BLaER1 treated with 17β-estradiol and CSF1 and Interleukin-3, amounts not matched to agents 10 nM and 100 nM (cell line): ENCODE data around the gene DEPDC5.
A peak's percentile ranks its signal among the peaks of the same experiment; 100 is the strongest.
"Not testable (repeated sequence)": the region's sequence is repeated elsewhere in the genome, so short reads cannot be mapped to it uniquely, and the experiment has no call there.

Experiments used
- H3K27ac ChIP-seq, 11 experiments: shearing (Covaris generic); formaldehyde crosslinking; 2 replicates each; pipeline ENCODE4 v1.8.1; 2022
- H3K27me3 ChIP-seq, 11 experiments: shearing (Covaris generic); formaldehyde crosslinking; 2 replicates each; pipeline ENCODE4 v1.8.1; 2022
- H3K36me3 ChIP-seq, 11 experiments: shearing (Covaris generic); formaldehyde crosslinking; 2 replicates each; pipeline ENCODE4 v1.8.1; 2022
- H3K4me1 ChIP-seq, 10 experiments: shearing (Covaris generic); formaldehyde crosslinking; 2 replicates each; pipeline ENCODE4 v1.8.1; 2022
- H3K4me2 ChIP-seq, 11 experiments: shearing (Covaris generic); formaldehyde crosslinking; 2 replicates each; pipeline ENCODE4 v1.8.1; 2022
- H3K4me3 ChIP-seq, 10 experiments: shearing (Covaris generic); formaldehyde crosslinking; 2 replicates each; pipeline ENCODE4 v1.8.1; 2022
- H3K9ac ChIP-seq, 11 experiments: shearing (Covaris generic); formaldehyde crosslinking; 2 replicates each; pipeline ENCODE4 v1.8.1; 2022
- H3K9me3 ChIP-seq, 11 experiments: shearing (Covaris generic); formaldehyde crosslinking; replicated peaks in 1 of 11; 2 replicates each; pipeline ENCODE4 v1.8.1; 2022
- H4K20me1 ChIP-seq, 11 experiments: shearing (Covaris generic); formaldehyde crosslinking; 2 replicates each; pipeline ENCODE4 v1.8.1; 2022
- Cebpa-rat ChIP-seq, 11 experiments: shearing (Covaris generic); IDR thresholded peaks; 2 replicates each; pipeline ENCODE4 v1.8.1; 2022

DEPDC5 gene

GRCh38 chr22:31776231-31776630 is 22.4 kb downstream of the DEPDC5 start:
- Histone ChIP-seq H4K20me1 (no peaks in the 10 kb centered on the region; a peak in 1 of 22 replicates), H3K4me3 (no peak overlapping the region), H3K4me2 (no peak overlapping the region), H3K27me3 (no peaks in the 10 kb centered on the region), H3K27ac (no peak overlapping the region), H3K9ac (no peak overlapping the region), H3K36me3 (peaks cover 93 to 100% (median 99%) of the 10 kb centered on the region in 11 experiments), H3K4me1 (peaks cover 0 to 10% (median 0%) of the 10 kb centered on the region in 10 experiments; a peak in 4 of 20 replicates), H3K9me3 (no peaks in the 10 kb centered on the region)
- TF ChIP-seq Cebpa-rat (IDR thresholded peaks at IDR 0.05), result no peak

- Histone ChIP-seq H3K9me3 (no peaks in the 10 kb centered on the region), H4K20me1 (peaks cover 0 to 8% (median 0%) of the 10 kb centered on the region in 11 experiments; a peak in 3 of 22 replicates), H3K4me3 (peak overlapping the region in 2 of 10 experiments; percentile 4 to 34; a peak in 3 of 20 replicates), H3K4me1 (peaks cover 37 to 53% (median 45%) of the 10 kb centered on the region in 10 experiments), H3K36me3 (peaks cover 53 to 77% (median 68%) of the 10 kb centered on the region in 11 experiments), H3K9ac (peak overlapping the region in 9 of 11 experiments; percentile 32 to 72 (median 69); a peak in 17 of 22 replicates), H3K27me3 (no peaks in the 10 kb centered on the region), H3K27ac (peak overlapping the region in 10 of 11 experiments; percentile 2 to 87 (median 81); a peak in 18 of 22 replicates), H3K4me2 (peak overlapping the region; percentile 60 to 84 (median 76))
- peak in 2 of 11 experiments; percentile 22 to 49; a peak in 3 of 22 replicates for TF ChIP-seq Cebpa-rat (IDR thresholded peaks at IDR 0.05)
Measured at GRCh38 chr22:31789803-31790202, 36.0 kb downstream of the DEPDC5 start.

DNA sequence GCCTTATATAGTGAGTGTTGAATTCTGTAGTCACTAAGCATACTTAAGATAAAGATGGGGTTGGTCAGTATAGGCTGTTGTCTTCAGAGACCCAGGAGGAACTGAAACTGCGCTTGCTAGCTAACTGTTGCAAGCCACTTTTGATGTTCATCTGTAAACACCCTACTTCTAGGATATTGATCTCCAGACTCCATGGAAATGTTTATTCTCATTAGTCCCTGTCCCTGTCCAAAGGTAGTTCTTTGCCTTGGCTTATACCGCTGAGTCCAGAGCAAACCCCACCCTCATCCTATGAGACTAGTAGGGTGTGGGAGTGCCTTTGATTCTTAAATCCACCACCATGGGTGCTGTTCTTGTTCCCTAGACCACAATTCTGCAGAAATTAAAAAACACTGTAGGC is 36.4 kb downstream of the DEPDC5 start:
- Histone ChIP-seq H4K20me1 (peaks cover 0 to 8% (median 0%) of the 10 kb centered on the region in 11 experiments; a peak in 3 of 22 replicates), H3K9ac (peak overlapping the region in 9 of 11 experiments; percentile 32 to 72 (median 69); a peak in 17 of 22 replicates), H3K27me3 (no peaks in the 10 kb centered on the region), H3K9me3 (no peaks in the 10 kb centered on the region), H3K27ac (peak overlapping the region in 10 of 11 experiments; percentile 2 to 87 (median 81); a peak in 19 of 22 replicates), H3K4me2 (peak overlapping the region; percentile 60 to 84 (median 76)), H3K4me1 (peaks cover 35 to 49% (median 45%) of the 10 kb centered on the region in 10 experiments), H3K36me3 (peaks cover 57 to 77% (median 68%) of the 10 kb centered on the region in 11 experiments), H3K4me3 (peak overlapping the region in 4 of 10 experiments; percentile 4 to 34 (median 11); a peak in 5 of 20 replicates)
- peak in 1 of 11 experiments; percentile 7; a peak in 1 of 22 replicates for TF ChIP-seq Cebpa-rat (IDR thresholded peaks at IDR 0.05)

DNA sequence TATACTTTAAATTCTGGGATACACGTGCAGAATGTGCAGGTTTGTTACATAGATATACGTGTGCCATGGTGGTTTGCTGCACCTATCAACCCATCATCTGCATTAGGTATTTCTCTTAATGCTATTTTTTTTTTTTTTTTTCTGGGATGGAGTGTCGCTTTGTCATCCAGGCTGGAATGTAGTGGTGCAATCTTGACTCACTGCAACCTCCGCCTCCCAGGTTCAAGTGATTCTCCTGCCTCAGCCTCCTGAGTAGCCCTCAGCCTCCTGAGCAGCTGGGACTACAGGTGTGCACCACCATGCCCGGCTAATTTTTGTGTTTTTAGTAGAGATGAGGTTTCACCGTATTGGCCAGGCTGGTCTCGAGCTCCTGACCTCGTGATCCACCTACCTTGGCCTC is 45.5 kb downstream of the DEPDC5 start:
- H4K20me1 ChIP-seq, H3K4me1 ChIP-seq, H3K4me3 ChIP-seq, H3K9me3 ChIP-seq, H3K4me2 ChIP-seq, H3K9ac ChIP-seq, H3K27me3 ChIP-seq, H3K27ac ChIP-seq: not testable (repeated sequence)
- peaks cover 96 to 100% (median 99%) of the 10 kb centered on the region in 11 experiments for H3K36me3 ChIP-seq

DNA sequence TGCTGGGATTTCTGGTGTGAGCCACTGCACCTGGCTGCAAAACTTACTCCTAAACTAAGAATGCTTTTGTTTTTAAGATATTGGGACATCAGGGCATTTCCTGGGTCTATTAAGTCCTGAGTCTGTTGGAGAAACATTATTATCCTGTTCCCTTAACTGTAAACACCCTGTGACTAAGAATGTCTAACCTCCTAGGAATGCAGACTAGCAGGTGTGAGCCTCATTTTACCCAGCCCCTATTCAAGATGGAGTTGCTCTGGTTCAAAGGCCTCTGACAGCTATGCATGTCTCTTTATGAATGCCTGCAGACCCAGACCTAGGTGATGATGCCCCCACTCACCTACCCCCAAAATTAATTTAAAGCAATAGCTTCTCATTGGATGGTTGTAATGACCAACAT is 46.2 kb downstream of the DEPDC5 start:
- Histone ChIP-seq H3K4me3 (no peak overlapping the region), H3K4me2 (no peak overlapping the region), H3K36me3 (peaks cover 96 to 100% (median 99%) of the 10 kb centered on the region in 11 experiments), H3K27ac (no peak overlapping the region), H3K9ac (no peak overlapping the region), H3K9me3 (no peaks in the 10 kb centered on the region), H4K20me1 (no peaks in the 10 kb centered on the region), H3K4me1 (peaks cover 0 to 4% (median 0%) of the 10 kb centered on the region in 10 experiments; a peak in 2 of 20 replicates), H3K27me3 (no peaks in the 10 kb centered on the region)
- TF ChIP-seq Cebpa-rat (IDR thresholded peaks at IDR 0.05), result no peak

DNA sequence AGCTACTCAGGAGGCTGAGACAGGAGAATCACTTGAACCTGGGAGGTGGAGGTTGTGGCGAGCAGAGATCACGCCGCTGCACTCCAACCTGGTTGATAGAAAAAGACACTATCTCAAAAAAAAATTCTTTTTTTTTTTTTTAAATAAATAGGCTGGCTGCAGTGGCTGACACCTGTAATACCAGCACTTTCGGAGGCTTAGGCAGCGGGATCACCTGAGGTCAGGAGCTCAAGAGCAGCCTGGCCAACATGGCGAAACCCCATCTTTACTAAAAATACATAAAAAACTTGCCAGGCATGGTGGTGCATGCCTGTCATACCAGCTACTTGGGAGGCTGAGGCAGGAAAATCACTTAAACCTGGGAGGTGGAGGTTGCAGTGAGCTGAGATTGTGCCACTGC is 47.0 kb downstream of the DEPDC5 start:
- H3K27ac ChIP-seq, H3K9me3 ChIP-seq, H3K4me2 ChIP-seq, H3K4me3 ChIP-seq, H3K9ac ChIP-seq, H3K27me3 ChIP-seq, H3K4me1 ChIP-seq, H4K20me1 ChIP-seq: not testable (repeated sequence)
- H3K36me3 ChIP-seq, result peaks cover 97 to 100% (median 100%) of the 10 kb centered on the region in 11 experiments

DNA sequence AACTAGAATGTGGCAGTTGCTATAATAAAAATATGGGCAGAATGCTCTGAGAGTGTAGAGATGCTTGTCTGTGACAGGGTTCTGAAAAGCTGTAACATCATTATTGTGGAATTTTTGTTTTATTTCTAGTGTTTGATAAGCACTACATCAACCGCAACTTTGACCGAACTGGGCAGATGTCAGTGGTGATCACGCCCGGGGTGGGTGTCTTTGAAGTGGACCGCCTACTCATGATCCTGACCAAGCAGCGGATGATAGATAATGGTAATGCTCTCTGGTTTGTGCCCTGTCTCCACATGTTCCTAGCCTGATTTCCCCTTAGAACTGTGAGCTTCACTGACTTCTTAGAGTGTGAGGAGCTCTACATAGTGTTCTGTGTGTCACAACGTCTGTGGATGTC is 48.8 kb downstream of the DEPDC5 start:
- no peaks in the 10 kb centered on the region for H3K9me3 ChIP-seq
- H3K4me3 ChIP-seq, result no peak overlapping the region
- no peak overlapping the region for H3K4me2 ChIP-seq
- H3K9ac ChIP-seq, result no peak overlapping the region
- no peaks in the 10 kb centered on the region for H3K4me1 ChIP-seq
- no peak for TF ChIP-seq Cebpa-rat (IDR thresholded peaks at IDR 0.05)
- H3K36me3 ChIP-seq, result peaks cover 98 to 100% (median 100%) of the 10 kb centered on the region in 11 experiments
- H3K27me3 ChIP-seq, result no peaks in the 10 kb centered on the region
- no peaks in the 10 kb centered on the region for H4K20me1 ChIP-seq
- no peak overlapping the region for H3K27ac ChIP-seq

- peaks cover 97 to 100% (median 100%) of the 10 kb centered on the region in 11 experiments for H3K36me3 ChIP-seq
- no peaks in the 10 kb centered on the region for H3K27me3 ChIP-seq
- H3K4me2 ChIP-seq, result no peak overlapping the region
- no peak overlapping the region for H3K9ac ChIP-seq
- no peak overlapping the region for H3K4me3 ChIP-seq
- no peaks in the 10 kb centered on the region for H3K9me3 ChIP-seq
- no peak for TF ChIP-seq Cebpa-rat (IDR thresholded peaks at IDR 0.05)
- H4K20me1 ChIP-seq, result no peaks in the 10 kb centered on the region
- H3K4me1 ChIP-seq, result no peaks in the 10 kb centered on the region
- no peak overlapping the region for H3K27ac ChIP-seq
Measured at GRCh38 chr22:31806751-31807150, 52.9 kb downstream of the DEPDC5 start.

GRCh38 chr22:31812977-31813605 is 59.3 kb downstream of the DEPDC5 start:
- H3K36me3 ChIP-seq, result peaks cover 97 to 100% (median 99%) of the 10 kb centered on the region in 11 experiments
- peak overlapping the region in 1 of 11 experiments; percentile 10; a peak in 1 of 22 replicates for H3K9ac ChIP-seq
- no peaks in the 10 kb centered on the region for H3K27me3 ChIP-seq
- H4K20me1 ChIP-seq, result peaks cover 0 to 13% (median 0%) of the 10 kb centered on the region in 11 experiments; a peak in 2 of 22 replicates
- H3K9me3 ChIP-seq, result no peaks in the 10 kb centered on the region
- H3K4me2 ChIP-seq, result peak overlapping the region in 1 of 11 experiments; percentile 12; a peak in 1 of 22 replicates
- H3K27ac ChIP-seq, result no peak overlapping the region
- H3K4me1 ChIP-seq, result peaks cover 0 to 10% (median 2%) of the 10 kb centered on the region in 10 experiments; a peak in 8 of 20 replicates
- no peak for TF ChIP-seq Cebpa-rat (IDR thresholded peaks at IDR 0.05)
- no peak overlapping the region for H3K4me3 ChIP-seq

DNA sequence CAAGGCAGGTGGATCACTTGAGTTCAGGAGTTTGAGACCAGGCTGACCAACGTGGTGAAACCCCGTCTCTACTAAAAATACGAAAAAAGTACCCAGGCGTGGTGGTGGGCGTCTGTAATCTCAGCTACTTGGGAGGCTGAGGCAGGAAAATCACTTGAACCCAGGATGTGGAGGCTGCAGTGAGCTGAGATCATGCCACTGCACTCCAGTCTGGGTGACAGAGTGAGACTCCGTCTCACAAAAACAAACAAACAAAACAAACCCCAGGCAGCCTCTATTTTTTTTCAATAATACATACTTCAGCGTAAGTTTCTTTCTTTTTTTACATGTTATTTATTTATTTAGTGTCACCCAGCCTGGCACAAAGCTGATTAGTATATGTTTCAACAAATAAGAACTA is 60.1 kb downstream of the DEPDC5 start:
- H3K9me3 ChIP-seq, H3K4me2 ChIP-seq, H3K4me3 ChIP-seq, H3K27me3 ChIP-seq, H3K9ac ChIP-seq, H3K27ac ChIP-seq: not testable (repeated sequence)
- Histone ChIP-seq H4K20me1 (peaks cover 0 to 14% (median 0%) of the 10 kb centered on the region in 11 experiments; a peak in 2 of 22 replicates), H3K36me3 (peaks cover 98 to 100% (median 99%) of the 10 kb centered on the region in 11 experiments), H3K4me1 (peaks cover 0 to 18% (median 6%) of the 10 kb centered on the region in 10 experiments; a peak in 8 of 20 replicates)
